Endothelial cell of umbilical vein (primary cell): Measurements from ENCODE around the gene COX7A1. TPM values are rescaled to one million over a fixed set of nuclear protein-coding genes. Genes with fewer than 3 reads are reported as not detected.

Experiments used
- BruUV-seq: library from RNA; stranded (reverse); fragments of 400-500 nt; replicated peaks from 2 replicates; lab custom pipeline; 2021; lab: Mats Ljungman, UMichigan
- CTCF ChIA-PET: fragments of 300-600, 350-600 bp; sonication (Branson Sonifier 250); formaldehyde crosslinking; loops from one replicate; lab custom pipeline; 2021; ENCODE audit warnings: antibody characterized with exemption, inconsistent platforms; lab: Charles Lee
- POLR2A ChIA-PET: fragments of 300-600, 350-600 bp; sonication (Branson Sonifier 250); formaldehyde crosslinking; loops from one replicate; lab custom pipeline; 2021; ENCODE audit warnings: antibody characterized with exemption, inconsistent platforms; lab: Charles Lee
- DNase-seq: peaks from one replicate; pipeline ENCODE4 v3.0.0-alpha.2; 2011; ENCODE audit warnings: low read depth, low spot score
- FAIRE-seq: peaks from 2 replicates; lab custom pipeline; 2011; peaks lifted over from hg19 to GRCh38; lab: Jason Lieb, UNC
- H2AFZ ChIP-seq: 2 replicates; pipeline ENCODE4 v1.6.0; 2012; ENCODE audit warnings: low read depth, low read length, control low read depth, inconsistent platforms
- H3K27ac ChIP-seq: 2 replicates; pipeline ENCODE4 v1.5.1; 2011; ENCODE audit warnings: low read depth, mild to moderate bottlenecking, control low read depth, low read length, moderate library complexity; ENCODE audit not compliant: insufficient read depth
- H3K27me3 ChIP-seq, 2 experiments: 2 replicates each; pipeline versions ENCODE4 v1.6.0 to v1.6.1; 2011; ENCODE audit warnings: low read length in 2 of 2, mixed read lengths in 1 of 2; ENCODE audit not compliant: control insufficient read depth in 2 of 2, insufficient read depth in 2 of 2
- H3K36me3 ChIP-seq, 2 experiments: 2 replicates in 1 of 2; 3 replicates in 1 of 2; pipeline ENCODE4 v1.5.1; 2011; ENCODE audit warnings: low read length in 2 of 2, mild to moderate bottlenecking in 1 of 2, moderate library complexity in 1 of 2; ENCODE audit not compliant: control insufficient read depth in 2 of 2, insufficient read depth in 2 of 2; ENCODE audit errors: extremely low read depth in 1 of 2
- H3K4me1 ChIP-seq: 3 replicates; pipeline ENCODE4 v1.5.1; 2011; ENCODE audit warnings: mild to moderate bottlenecking, low read length; ENCODE audit not compliant: control insufficient read depth, insufficient read depth; ENCODE audit errors: extremely low read depth
- H3K4me2 ChIP-seq: 2 replicates; pipeline ENCODE4 v1.6.1; 2011; ENCODE audit warnings: low read length, control low read depth, mixed read lengths; ENCODE audit not compliant: insufficient read depth
- H3K4me3 ChIP-seq, 3 experiments: fragments of 200-600 bp in 1 of 3; sonication (generic), shearing (Covaris generic) in 1 of 3; replicated peaks in 1 of 3; 2 replicates each; pipeline ENCODE4 v1.5.1; 2011 to 2016; ENCODE audit warnings: control low read depth in 3 of 3, low read length in 3 of 3, mild to moderate bottlenecking in 2 of 3, inconsistent platforms in 1 of 3, low read depth in 1 of 3, moderate library complexity in 1 of 3; ENCODE audit not compliant: insufficient read depth in 1 of 3
- H3K79me2 ChIP-seq: 2 replicates; pipeline ENCODE4 v1.6.0; 2012; ENCODE audit warnings: low read length, inconsistent platforms; ENCODE audit not compliant: control insufficient read depth, insufficient read depth
- H3K9ac ChIP-seq: replicated peaks from 2 replicates; pipeline ENCODE3; 2011; ENCODE audit warnings: low read length, control low read depth; ENCODE audit not compliant: insufficient read depth; ENCODE audit errors: extremely low read depth
- H3K9me1 ChIP-seq: replicated peaks from 3 replicates; pipeline ENCODE4 v1.6.0; 2011; ENCODE audit warnings: mild to moderate bottlenecking, low read length; ENCODE audit not compliant: control insufficient read depth, insufficient read depth; ENCODE audit errors: extremely low read depth
- H3K9me3 ChIP-seq: replicated peaks from 2 replicates; pipeline ENCODE4 v1.5.1; 2012; ENCODE audit warnings: low read length, inconsistent platforms; ENCODE audit not compliant: control insufficient read depth, insufficient read depth
- H4K20me1 ChIP-seq: replicated peaks from 2 replicates; pipeline ENCODE3; 2011; ENCODE audit warnings: mild to moderate bottlenecking, low read length; ENCODE audit not compliant: control insufficient read depth, insufficient read depth; ENCODE audit errors: extremely low read depth
- EZH2 ChIP-seq: IDR thresholded peaks from 2 replicates; pipeline ENCODE4 v1.6.1; 2012; ENCODE audit warnings: borderline replicate concordance, low read depth, mild to moderate bottlenecking, moderate library complexity, low read length, inconsistent platforms; ENCODE audit not compliant: severe bottlenecking
- FOS ChIP-seq: IDR thresholded peaks from 2 replicates; pipeline ENCODE4 v1.6.1; 2011; ENCODE audit warnings: mild to moderate bottlenecking, low read length, moderate library complexity, borderline replicate concordance; ENCODE audit not compliant: insufficient read depth
- GATA2 ChIP-seq: IDR thresholded peaks from 2 replicates; pipeline ENCODE4 v1.7.0; 2011; ENCODE audit warnings: low read depth, mild to moderate bottlenecking, moderate library complexity, mixed read lengths, low read length; ENCODE audit not compliant: insufficient read length, insufficient read depth
- MYC ChIP-seq: IDR thresholded peaks from one replicate; pipeline ENCODE4 v1.6.1; 2011; ENCODE audit warnings: mild to moderate bottlenecking, low read depth, low read length
- POLR2A ChIP-seq: IDR thresholded peaks from 2 replicates; pipeline ENCODE4 v1.6.1; 2012; ENCODE audit warnings: low read depth, mild to moderate bottlenecking, control low read depth, low read length
- POLR2AphosphoS5 ChIP-seq: IDR thresholded peaks from 2 replicates; pipeline ENCODE4 v1.6.1; 2012; ENCODE audit warnings: low read depth, mild to moderate bottlenecking, control low read depth, low read length, moderate library complexity; ENCODE audit not compliant: insufficient read depth
- dilution Hi-C: fragments of 300-500 bp; cut with MboI; formaldehyde crosslinking; loops from one replicate; pipeline ENCODE4 v1.15.0; 2019; ENCODE audit warnings: low sequenced_read_pairs; ENCODE audit not compliant: extremely low pct_ligation_motif_present
- intact Hi-C: fragments of 100-400 bp; cut with micrococcal nuclease; formaldehyde crosslinking; loops from one replicate; pipeline ENCODE4 v1.10.0; 2022
- polyA plus RNA-seq, 4 experiments: library from polyadenylated mRNA; depleted of rRNA in 3 of 4; stranded (reverse) in 3 of 4; unstranded in 1 of 4; fragments of >200 nt; gene quantifications; 2 replicates each; pipeline versions ENCODE4 v1.2.1 to v1.2.3, GENCODE V29; 2011 to 2012; ENCODE audit warnings: missing spikeins in 1 of 4
- total RNA-seq: library from RNA; stranded (reverse); gene quantifications from 2 replicates; pipeline ENCODE4 v1.2.3, GENCODE V29; 2021
- TF ChIP-seq, protein P1 (sequence below): IDR thresholded peaks from 2 replicates; pipeline ENCODE4 v1.6.1; 2011; ENCODE audit not compliant: insufficient read depth, insufficient read length

Gene COX7A1
- total and polyA plus RNA-seq, 2 donors (not counting 3 experiments of a cell fraction or from before 2014, with no cell fraction given) = 10.6 to 35.2 TPM

DNA sequence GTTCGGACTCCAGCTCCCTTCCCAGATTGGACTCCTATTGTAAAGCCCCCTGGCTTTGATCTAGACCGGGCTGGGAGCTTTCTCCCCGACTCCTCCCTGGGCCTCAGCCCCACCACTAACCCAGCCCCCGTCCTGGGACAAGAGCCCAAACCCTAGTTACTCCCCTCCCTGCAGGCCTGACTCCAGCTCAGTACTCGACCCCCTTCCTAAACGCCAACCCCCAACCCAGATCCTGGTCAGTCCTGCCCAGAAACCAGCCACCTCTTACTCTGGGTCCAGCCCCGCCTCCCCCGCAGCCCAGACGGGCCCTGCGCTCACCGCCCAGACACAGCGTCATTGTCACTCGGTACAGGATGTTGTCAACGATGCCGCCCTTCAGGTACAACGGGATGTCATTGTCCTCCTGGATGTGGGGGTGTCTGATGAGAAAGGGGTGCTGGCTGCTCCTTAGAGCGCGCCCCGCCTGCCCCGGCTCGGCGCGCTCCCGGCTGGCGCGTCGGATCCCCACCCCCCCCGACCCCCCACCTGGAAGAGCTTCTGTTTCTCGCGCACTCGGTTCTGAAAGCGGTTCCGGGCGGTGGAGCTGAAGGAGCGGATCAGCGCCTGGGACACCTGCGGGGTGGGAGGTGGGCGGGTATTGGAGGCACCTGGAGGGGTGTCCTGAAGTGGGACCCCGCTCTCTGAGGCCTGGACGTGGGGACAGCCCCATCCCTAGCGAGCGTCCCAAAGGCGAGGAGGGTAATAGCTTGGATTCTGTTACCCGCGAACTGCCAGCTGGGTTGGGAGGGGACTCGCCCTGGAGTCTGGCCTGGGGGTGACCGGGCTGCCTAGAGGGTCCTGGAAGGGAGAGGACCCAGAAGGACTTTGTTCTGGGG, 866 bp downstream of the COX7A1 start:
- Histone ChIP-seq H3K4me1 (peaks cover 13% of the 10 kb centered on the region), H3K9me3 (no peaks in the 10 kb centered on the region), H4K20me1 (no peaks in the 10 kb centered on the region), H3K9me1 (no peaks in the 10 kb centered on the region), H3K4me3 (peak overlapping the region; percentile 43 to 70 (median 56)), H3K4me2 (peak overlapping the region; percentile 66), H3K9ac (peak overlapping the region; percentile 61), H3K36me3 (peaks cover 8 to 30% of the 10 kb centered on the region in 2 experiments), H3K27me3 (no peaks in the 10 kb centered on the region), H2AFZ (no peak overlapping the region), H3K79me2 (no peaks in the 10 kb centered on the region), H3K27ac (peak overlapping the region; percentile 53)
- FAIRE-seq (peak; percentile 55), DNase-seq (no peak)
- dilution Hi-C loops (no loop called here), intact Hi-C loops (loop anchor here (1.0 kb wide), 2 partner anchors 10 to 23 kb away; no protein-coding TSS in a partner anchor)
- BruUV-seq = no TSS peak
- ChIA-PET CTCF (interaction anchor here (2.5 to 3.4 kb wide), 3 partner anchors 18 to 91 kb away, joined by 8 to 23 read pairs (median 12); no protein-coding TSS in a partner anchor), POLR2A (interaction anchor here (0.5 to 1.0 kb wide), 2 partner anchors 24 to 299 kb away, joined by 3 to 4 read pairs; partner anchors contain the start of gene NPHS1)
- no peak for TF ChIP-seq POLR2A
- no peak for TF ChIP-seq GATA2
- no peak for TF ChIP-seq MYC
- TF ChIP-seq, protein P1, sequence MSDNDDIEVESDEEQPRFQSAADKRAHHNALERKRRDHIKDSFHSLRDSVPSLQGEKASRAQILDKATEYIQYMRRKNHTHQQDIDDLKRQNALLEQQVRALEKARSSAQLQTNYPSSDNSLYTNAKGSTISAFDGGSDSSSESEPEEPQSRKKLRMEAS = no peak
- TF ChIP-seq FOS = no peak
- TF ChIP-seq EZH2 = no peak
- TF ChIP-seq POLR2AphosphoS5 = peak; percentile 9
